Measurements from ENCODE around the gene GPC3. TPM values are rescaled to one million over a fixed set of nuclear protein-coding genes. Genes with fewer than 3 reads are reported as not detected.

Gene GPC3
- total RNA-seq, 1 donor from 2014 or later = 4.2 TPM

GRCh38 chrX:133702230-133702629, 283.2 kb downstream of the GPC3 start:
- Mint-ChIP-seq H3K9me3 (ENCODE audit: unreplicated experiment) (peaks cover 1% of the 10 kb centered on the region), H3K27ac (ENCODE audit: unreplicated experiment) (no peak overlapping the region), H3K27me3 (ENCODE audit: unreplicated experiment) (peaks cover 2% of the 10 kb centered on the region), H3K4me1 (ENCODE audit: low read depth, unreplicated experiment) (peaks cover 17% of the 10 kb centered on the region), H3K4me3 (ENCODE audit: unreplicated experiment) (no peak overlapping the region), H3K36me3 (ENCODE audit: unreplicated experiment) (no peaks in the 10 kb centered on the region)
- DNase-seq = no peak
- TF ChIP-seq, protein P1, sequence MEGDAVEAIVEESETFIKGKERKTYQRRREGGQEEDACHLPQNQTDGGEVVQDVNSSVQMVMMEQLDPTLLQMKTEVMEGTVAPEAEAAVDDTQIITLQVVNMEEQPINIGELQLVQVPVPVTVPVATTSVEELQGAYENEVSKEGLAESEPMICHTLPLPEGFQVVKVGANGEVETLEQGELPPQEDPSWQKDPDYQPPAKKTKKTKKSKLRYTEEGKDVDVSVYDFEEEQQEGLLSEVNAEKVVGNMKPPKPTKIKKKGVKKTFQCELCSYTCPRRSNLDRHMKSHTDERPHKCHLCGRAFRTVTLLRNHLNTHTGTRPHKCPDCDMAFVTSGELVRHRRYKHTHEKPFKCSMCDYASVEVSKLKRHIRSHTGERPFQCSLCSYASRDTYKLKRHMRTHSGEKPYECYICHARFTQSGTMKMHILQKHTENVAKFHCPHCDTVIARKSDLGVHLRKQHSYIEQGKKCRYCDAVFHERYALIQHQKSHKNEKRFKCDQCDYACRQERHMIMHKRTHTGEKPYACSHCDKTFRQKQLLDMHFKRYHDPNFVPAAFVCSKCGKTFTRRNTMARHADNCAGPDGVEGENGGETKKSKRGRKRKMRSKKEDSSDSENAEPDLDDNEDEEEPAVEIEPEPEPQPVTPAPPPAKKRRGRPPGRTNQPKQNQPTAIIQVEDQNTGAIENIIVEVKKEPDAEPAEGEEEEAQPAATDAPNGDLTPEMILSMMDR (IDR thresholded peaks at IDR 0.05; ENCODE audit: partially characterized antibody, unreplicated experiment) = no peak

DNA sequence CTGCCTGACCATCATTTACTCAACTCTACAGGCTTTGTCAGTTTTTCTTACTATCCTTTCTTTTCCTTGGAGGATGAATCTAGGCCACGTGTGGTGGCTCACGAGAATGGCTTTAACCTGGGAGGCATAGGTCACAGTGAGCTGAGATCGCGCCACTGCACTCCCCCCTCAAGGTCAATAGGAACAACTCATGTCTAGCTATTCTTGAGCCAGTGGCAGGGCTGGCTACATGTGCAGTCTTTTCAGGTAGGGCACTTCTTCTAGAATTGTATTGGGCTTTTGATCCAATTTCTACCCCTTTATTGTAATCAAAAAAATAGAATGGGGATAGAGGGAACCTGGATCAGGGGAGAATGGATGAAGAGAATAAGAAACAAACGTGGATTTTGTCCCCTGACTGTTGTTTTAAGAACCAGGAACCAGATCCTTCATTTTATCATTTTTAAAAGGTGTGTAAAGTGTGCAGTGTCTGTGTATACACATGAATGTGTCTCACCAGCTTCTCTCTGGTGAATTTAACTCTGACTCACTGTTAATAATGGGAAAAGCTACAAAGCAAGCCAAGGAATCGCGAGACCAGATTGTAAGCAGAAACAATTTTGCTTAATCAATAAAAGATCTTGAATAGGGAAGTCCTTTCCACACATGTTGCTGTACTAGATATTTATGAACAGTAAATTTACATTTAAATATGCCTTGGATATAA, 286.2 kb downstream of the GPC3 start:
- Mint-ChIP-seq H3K27ac (ENCODE audit: unreplicated experiment) (no peak overlapping the region), H3K36me3 (ENCODE audit: unreplicated experiment) (no peaks in the 10 kb centered on the region), H3K4me3 (ENCODE audit: unreplicated experiment) (no peak overlapping the region), H3K27me3 (ENCODE audit: unreplicated experiment) (peaks cover 2% of the 10 kb centered on the region), H3K4me1 (ENCODE audit: low read depth, unreplicated experiment) (peaks cover 21% of the 10 kb centered on the region), H3K9me3 (ENCODE audit: unreplicated experiment) (no peaks in the 10 kb centered on the region)
- TF ChIP-seq, protein P1 (IDR thresholded peaks at IDR 0.05; ENCODE audit: partially characterized antibody, unreplicated experiment) = no peak
- no peak for DNase-seq

- TF ChIP-seq, protein P1 (IDR thresholded peaks at IDR 0.05; ENCODE audit: partially characterized antibody, unreplicated experiment) = no peak
- Mint-ChIP-seq H3K27ac (ENCODE audit: unreplicated experiment) (no peak overlapping the region), H3K9me3 (ENCODE audit: unreplicated experiment) (no peaks in the 10 kb centered on the region), H3K36me3 (ENCODE audit: unreplicated experiment) (no peaks in the 10 kb centered on the region), H3K4me3 (ENCODE audit: unreplicated experiment) (no peak overlapping the region), H3K4me1 (ENCODE audit: low read depth, unreplicated experiment) (peaks cover 21% of the 10 kb centered on the region), H3K27me3 (ENCODE audit: unreplicated experiment) (peaks cover 2% of the 10 kb centered on the region)
- no peak for DNase-seq
Observed at GRCh38 chrX:133698298-133698697, 287.1 kb downstream of the GPC3 start.

DNA sequence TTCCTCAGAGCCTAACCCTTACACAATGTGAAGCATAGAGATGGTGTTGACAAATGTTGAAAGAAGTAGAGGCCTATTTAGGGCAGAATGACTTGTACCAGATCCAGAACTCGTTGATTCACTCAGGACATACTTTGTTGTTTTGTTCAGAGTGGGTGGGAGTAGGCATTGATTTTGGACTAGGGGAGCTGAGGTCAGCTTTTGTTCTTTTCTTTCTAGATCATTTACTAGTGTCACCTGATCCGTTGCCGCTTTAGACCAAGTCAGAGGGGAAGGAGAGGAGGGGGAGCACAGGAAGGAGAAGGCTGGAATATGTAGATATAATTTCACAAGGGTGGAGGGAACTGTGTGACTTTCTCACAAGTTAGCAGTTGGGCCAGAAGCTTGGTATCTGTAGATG, 287.7 kb downstream of the GPC3 start:
- H3K4me3 Mint-ChIP-seq (ENCODE audit: unreplicated experiment) = peak overlapping the region; percentile 42

More for the DNA sequence above, 287.7 kb downstream of the GPC3 start:
- TF ChIP-seq, protein P1 (IDR thresholded peaks at IDR 0.05; ENCODE audit: partially characterized antibody, unreplicated experiment) = no peak
- H3K27ac Mint-ChIP-seq (ENCODE audit: unreplicated experiment) = peak overlapping the region; percentile 62
- no peak for DNase-seq
- peaks cover 2% of the 10 kb centered on the region for H3K27me3 Mint-ChIP-seq (ENCODE audit: unreplicated experiment)
- no peaks in the 10 kb centered on the region for H3K36me3 Mint-ChIP-seq (ENCODE audit: unreplicated experiment)
- no peaks in the 10 kb centered on the region for H3K9me3 Mint-ChIP-seq (ENCODE audit: unreplicated experiment)
- H3K4me1 Mint-ChIP-seq (ENCODE audit: low read depth, unreplicated experiment) = peaks cover 24% of the 10 kb centered on the region

Measured in glutamatergic neuron (in vitro differentiated cells).